Vagina (tissue), 2 donors: ENCODE data around the gene GMPPB.
"Not testable (repeated sequence)": the region's sequence is repeated elsewhere in the genome, so short reads cannot be mapped to it uniquely, and the experiment has no call there.

ENCODE experiments used
- POLR2A ChIP-seq, 2 donors: fragments of 450-650 bp; IDR thresholded peaks; one replicate each; pipeline ENCODE4 v1.6.1; 2017; ENCODE audit warnings: antibody characterized with exemption in 2 of 2, mild to moderate bottlenecking in 2 of 2, moderate library complexity in 2 of 2
- POLR2AphosphoS5 ChIP-seq, 2 donors: sonication (generic); formaldehyde crosslinking; IDR thresholded peaks; one replicate each; pipeline ENCODE4 v1.9.0; 2017; ENCODE audit warnings: antibody characterized with exemption in 2 of 2, mild to moderate bottlenecking in 2 of 2, low read depth in 1 of 2; ENCODE audit not compliant: insufficient read depth in 1 of 2
- TF ChIP-seq, protein P1 (sequence below), 3 experiments: fragments of 450-650 bp in 2 of 3; fragments of 200-600 bp in 1 of 3; sonication (generic) in 1 of 3; IDR thresholded peaks; one replicate each; pipeline ENCODE4 v1.5.1; 2017 to 2019; ENCODE audit warnings: antibody characterized with exemption in 3 of 3, mild to moderate bottlenecking in 2 of 3, moderate library complexity in 2 of 3

DNA sequence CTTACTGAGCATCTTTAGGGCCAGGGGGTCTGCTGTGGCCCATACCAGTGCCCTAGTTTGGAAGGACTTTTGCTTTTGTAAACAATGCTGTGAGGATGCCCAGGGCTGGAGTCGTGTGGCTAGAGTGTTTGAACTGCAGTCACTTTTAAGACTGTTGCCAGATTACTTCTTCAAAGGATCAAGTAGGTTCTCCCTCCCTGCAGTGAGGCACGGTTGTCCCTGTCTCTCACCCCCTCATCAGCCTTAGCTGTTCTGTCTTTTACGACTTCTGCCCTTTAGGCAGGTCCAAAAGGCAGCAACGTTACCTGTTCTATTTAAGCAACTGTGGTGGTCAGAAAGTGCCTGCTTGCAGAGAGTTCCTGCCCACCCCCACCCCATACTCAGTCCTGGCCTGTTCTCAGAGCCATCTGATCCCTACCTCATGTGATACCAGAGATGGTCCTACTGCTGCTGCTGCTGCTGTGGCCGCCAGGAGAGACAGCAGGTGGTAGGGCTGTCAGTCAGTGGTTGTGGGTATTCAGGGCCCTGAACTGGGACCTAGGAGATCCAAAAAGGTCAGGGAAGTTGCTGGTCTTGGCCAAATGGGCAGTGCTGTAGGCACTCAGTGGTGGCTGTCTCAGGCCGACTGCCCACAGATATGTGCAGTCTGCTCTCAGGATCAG is 29.2 kb downstream of the GMPPB start:
- TF ChIP-seq, protein P1, sequence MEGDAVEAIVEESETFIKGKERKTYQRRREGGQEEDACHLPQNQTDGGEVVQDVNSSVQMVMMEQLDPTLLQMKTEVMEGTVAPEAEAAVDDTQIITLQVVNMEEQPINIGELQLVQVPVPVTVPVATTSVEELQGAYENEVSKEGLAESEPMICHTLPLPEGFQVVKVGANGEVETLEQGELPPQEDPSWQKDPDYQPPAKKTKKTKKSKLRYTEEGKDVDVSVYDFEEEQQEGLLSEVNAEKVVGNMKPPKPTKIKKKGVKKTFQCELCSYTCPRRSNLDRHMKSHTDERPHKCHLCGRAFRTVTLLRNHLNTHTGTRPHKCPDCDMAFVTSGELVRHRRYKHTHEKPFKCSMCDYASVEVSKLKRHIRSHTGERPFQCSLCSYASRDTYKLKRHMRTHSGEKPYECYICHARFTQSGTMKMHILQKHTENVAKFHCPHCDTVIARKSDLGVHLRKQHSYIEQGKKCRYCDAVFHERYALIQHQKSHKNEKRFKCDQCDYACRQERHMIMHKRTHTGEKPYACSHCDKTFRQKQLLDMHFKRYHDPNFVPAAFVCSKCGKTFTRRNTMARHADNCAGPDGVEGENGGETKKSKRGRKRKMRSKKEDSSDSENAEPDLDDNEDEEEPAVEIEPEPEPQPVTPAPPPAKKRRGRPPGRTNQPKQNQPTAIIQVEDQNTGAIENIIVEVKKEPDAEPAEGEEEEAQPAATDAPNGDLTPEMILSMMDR (IDR thresholded peaks at IDR 0.05) = not testable (repeated sequence)
- TF ChIP-seq POLR2AphosphoS5 (IDR thresholded peaks at IDR 0.05; ENCODE audit: insufficient read depth in 1 of 2, low read depth in 1 of 2); POLR2A (IDR thresholded peaks at IDR 0.05): not testable (repeated sequence)
